Globus pallidus (tissue), 1 donor: ENCODE measurements around the gene BNC2.
A peak's percentile ranks its signal among the peaks of the same experiment; 100 is the strongest.

Experiments used
- DNase-seq: peaks from one replicate; pipeline ENCODE4 v3.0.0-alpha.2; 2015; ENCODE audit warnings: low spot score

Gene BNC2

DNA sequence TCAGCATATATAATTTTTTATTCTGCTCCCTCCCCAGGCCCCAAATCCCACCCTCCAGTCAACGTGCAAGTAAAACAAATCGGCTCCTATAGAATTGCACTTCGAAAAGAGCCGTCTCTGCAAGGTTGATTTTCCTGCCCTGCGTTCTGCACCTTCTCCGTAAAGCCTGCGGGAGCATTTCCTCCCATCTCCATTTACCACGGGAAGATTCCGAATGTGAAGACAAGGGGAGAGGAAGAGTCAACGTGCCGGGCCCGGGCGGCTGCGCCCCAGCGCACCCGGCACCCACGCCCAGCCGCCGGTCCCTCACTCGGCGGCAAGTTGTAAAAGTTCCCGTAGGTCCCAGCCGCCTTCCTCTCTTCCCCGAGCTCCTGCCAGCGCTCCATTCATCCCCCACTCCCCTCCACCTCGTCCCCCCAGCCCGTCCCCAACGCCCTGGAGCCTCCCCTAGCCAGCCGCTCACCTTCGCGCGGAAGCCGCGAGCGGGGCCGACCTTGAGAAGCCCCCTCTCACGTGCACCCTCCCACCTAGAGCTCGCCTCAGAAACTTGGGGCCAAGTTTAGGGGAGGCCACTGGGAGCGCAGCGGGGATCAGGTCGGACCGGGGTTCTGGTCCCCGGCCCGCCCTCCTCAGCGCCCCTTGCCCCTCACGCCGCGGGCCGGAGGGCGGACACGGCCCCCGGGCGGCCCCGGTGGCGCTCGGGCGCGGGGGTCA lies 431 bp downstream of the BNC2 start:
- no peak for DNase-seq

DNA sequence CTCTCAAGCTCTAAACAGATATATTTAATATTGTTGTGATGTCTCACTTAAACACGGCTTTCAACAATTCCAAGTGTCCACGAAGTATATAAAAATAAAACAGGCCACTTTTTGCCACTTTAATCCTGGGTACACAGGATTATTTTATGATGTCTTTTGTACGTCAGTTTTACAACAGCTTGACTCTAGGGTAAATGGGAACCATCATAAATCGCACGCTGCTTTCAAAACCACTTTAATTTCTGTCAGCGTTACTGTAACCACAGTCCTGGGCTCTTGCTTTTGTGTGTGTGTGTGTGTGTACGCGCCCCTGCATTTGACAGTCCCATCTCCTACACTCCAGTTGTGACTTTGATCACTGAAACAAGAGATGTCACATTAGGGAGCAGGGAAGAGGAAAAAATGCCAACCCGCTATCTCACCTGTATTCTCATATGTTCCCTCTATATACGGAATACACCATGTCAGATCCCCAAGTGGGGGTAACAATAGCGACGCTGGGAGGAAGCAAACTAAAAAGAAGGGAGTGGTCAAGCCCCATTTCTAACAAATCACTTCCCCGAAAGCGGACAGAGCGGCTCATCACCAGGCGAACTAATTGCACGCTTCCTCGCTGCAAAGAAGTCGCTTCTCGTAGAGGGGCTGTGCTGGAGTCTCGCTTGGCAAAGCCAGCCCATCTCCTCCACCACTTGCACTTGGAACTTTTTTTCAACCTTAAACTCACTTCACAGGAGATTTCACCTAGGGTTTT lies 1.2 kb downstream of the BNC2 start:
- peak; percentile 13 for DNase-seq

DNA sequence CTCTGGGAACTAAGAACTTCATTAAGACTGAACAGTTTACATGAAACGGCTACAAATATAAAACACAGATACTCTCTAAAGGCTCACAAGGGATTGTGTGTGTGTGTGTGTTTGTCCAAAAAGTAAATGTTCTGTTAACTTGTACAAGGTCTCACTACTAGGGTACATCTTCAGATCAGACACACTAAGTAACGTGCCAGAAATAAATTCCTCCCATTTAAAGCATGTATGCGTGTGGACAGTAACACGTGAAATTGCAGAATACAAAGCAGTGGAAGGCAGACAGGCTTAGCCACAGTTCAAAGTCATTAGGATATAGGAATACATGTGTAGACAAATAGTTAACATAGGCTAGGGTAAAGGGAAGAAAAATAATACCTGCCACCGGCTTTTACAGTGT lies 1.8 kb downstream of the BNC2 start:
- DNase-seq: no peak

DNA sequence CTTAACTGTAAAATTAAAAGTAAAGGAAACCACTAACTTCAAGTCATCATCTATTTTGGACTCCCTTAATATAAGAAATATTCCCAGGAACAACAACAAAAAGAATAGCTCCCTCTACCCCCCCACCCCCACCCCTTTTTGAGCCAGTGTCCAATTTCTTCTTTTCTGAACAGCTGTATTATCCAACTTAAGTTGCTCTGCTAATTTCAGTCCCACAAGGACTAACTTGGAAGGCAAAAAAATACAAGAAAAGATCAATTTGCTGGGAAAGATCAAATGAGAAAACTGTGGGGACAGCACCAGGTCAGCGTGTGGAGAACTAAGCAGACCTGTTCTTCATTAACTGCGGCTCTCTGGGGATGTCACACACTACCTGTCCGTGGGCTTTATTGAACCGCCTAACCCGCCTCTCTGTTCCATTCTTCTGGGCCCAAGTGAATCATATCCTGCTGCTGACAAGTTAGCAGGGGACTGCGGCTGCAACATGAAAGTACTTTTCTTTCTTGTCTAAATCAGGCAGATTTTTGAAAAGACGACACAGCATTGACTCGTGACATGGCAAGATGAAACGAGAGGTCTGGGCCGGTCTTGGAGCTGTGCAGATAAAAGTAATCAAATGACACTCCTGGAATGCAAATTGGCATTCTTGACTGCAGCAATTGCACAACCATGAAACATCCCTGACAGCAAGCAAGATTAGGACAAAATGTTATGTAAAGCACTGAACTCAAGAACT lies 2.7 kb downstream of the BNC2 start:
- DNase-seq: no peak

DNA sequence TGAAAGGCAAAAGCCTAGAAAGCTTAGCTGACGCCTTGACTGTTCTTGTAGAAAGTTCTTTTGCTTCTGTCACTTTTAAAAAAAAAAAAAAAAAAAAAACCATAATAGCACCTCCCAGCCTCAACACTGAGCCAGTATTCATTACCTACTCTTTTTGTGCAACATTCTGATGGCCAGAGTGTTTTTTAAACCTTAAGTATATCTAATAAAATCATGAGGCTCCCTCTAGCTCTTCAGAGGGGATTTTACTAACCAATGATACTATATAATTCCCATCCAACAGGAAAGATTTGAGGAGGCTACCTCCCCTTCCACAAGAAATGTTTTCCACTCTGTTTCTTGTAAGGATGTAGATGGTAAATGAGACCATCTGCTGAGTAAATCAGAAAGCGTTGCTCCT lies 3.9 kb downstream of the BNC2 start:
- DNase-seq: no peak

DNA sequence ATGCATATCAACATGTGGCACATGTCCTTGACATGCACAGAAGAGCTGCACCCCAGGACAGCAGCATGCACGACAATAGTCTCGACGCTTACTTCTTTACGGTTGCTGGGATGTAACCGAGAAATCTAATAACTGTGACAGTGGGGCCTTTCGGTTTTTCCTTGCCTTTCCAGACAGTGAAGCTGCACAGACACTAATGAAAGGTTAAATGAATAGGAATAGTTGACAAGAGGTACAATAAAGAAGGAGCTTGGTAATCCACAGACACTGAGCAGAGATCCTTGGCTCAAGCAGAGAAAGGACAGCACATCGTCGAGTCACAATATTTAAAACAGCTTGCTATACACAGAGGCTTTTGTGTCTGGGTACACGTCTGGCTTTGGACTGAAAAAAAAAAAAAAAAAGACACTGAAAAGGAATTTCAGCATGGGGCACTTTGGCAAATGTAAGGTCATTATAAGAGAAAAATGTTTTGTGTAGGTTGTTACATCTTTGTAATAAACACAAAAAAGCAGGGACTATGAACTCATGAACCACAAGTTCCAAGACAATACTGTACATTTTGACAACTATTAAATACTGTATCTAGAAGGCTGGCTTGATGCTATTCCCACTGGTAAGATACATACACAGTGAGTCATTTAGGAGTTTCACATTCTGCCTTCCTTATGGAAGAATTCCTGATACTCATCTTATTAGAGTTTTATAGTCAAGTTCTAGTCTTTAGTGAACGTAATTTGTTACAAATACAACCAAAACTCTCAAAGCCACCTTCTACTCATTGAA lies 5.6 kb downstream of the BNC2 start:
- DNase-seq: no peak

DNA sequence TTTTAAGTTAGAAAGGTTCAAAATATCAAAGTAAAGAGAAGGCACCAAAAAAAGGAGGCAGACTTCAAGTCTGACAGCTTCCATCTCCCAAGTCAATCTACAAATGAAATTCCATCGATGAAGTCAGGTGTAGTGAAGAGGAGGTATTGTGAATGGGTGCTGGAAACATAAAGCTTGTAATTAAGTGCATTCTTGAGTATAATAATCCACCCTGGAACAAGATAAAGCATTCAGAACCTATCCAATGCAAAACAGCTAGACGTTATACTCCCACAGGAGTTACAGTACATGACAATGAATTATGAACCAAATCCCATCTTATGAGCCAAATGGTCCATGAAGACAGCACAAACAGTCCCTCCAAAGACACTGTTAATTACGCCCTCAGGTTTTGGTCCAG lies 22.3 kb downstream of the BNC2 start:
- no peak for DNase-seq

DNA sequence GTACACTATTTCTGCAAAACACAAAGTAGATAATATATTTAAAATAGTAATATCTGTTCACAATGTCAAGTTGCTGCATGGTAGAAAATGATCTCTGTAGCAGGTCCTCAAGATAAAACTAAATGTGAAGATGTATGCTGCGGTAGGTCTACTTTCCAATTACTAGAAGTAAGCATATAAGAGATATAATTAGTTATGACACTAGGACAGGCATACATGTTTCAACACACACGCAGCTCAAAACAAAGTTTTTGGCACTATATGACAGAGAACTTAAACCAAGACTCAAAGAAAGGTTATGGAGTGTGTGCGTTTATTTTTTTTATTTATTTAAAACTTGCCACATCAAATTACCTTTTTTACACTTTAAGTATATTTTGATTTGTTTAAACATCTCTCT lies 23.5 kb downstream of the BNC2 start:
- DNase-seq: no peak

DNA sequence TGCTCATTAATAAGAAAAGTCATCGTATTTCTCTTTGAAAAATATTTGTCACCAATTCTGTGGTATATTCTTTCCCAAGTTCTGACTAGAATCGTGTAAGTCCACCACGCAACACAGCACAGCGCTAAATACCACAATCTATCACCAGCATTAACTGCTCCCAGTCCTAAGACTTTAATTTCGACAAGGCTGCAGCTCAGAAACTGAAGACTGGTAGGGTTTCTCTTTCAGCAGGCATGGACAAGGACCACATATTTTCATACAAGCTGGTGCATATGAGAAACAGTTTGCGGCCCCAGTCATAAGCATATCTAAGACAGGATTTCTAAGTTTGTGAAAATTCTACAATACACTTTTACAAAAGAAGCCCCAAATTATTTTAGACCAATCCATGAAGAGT lies 24.1 kb downstream of the BNC2 start:
- no peak for DNase-seq

DNA sequence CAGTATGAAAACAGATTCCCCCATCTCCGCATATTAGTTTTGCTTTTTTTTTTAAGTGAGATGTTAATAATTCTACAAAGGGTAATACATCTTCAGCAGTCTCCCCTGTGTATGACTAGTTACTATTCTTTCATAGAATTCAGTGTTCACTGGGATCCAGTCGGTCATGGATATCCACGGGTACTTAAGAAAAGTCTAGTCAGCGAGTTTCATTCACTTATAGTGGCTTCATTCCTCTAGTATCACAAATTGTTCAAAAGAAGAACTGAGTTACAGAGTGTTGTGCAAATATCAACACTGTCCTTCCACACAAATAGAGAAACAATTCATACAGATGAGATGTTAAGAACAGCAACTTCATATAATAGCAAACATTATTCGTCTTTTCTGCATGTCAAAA lies 35.7 kb downstream of the BNC2 start:
- DNase-seq: no peak

DNA sequence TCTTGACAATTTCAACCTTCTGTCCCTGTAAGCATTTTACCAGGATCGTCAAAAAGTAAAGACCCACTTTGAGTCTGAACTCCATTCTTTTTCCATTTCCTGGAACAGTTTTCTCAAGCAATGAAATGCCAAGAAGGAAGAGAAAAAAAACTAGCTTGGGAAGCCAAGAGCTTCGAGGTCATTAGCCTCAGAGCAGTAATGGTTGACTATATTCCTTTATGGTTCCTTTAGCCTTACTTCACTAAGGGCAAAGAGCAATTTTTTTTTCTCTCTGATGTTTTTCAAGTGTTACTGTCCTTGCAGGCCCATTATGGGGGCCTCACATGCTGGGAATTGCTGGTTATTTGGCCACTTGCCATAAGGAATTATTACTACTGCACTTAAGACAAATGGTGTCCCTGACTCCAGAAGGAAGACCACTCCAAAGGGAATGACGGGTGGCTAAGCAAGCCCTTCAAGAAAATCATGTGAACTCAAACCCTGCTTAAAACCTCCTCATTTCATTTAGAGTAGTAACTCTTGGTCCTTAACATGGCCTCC lies 37.1 kb downstream of the BNC2 start:
- no peak for DNase-seq

DNA sequence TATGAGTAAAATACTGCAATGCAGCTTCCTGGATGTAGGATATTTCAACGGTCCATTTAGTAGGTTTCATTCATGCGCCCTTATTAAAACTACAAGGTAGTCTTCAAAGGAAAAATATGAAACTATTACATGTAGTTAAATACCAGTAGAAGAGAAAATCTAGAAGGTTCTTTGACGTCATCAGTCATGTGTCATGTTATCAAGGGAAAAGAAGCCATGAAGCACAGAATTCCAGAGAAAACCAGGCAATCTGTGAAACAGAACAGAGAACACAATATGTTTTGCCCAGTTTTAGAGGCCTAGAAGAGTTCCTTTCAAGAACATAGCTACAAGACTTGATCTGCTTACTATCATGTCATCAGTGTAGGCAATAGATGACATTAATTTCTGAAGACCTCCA lies 38.4 kb downstream of the BNC2 start:
- no peak for DNase-seq

DNA sequence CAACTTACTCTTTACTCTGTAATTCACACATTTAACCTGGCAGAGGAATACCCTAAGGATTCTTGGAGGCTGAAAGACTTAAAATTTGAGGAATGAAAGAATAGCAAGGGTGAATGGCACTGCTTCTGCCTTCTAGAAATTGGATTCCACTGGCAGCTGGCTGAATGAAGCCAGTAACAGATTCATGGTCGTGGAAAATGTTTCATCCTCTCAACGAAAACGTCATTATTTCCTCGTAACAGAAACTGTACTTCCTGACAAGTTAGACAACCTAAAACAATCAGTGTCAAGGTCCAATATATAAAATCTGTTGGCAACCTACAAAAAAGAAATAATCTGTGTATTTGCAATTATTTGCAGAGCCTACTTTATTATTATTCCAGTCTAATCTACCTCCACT lies 39.7 kb downstream of the BNC2 start:
- no peak for DNase-seq

DNA sequence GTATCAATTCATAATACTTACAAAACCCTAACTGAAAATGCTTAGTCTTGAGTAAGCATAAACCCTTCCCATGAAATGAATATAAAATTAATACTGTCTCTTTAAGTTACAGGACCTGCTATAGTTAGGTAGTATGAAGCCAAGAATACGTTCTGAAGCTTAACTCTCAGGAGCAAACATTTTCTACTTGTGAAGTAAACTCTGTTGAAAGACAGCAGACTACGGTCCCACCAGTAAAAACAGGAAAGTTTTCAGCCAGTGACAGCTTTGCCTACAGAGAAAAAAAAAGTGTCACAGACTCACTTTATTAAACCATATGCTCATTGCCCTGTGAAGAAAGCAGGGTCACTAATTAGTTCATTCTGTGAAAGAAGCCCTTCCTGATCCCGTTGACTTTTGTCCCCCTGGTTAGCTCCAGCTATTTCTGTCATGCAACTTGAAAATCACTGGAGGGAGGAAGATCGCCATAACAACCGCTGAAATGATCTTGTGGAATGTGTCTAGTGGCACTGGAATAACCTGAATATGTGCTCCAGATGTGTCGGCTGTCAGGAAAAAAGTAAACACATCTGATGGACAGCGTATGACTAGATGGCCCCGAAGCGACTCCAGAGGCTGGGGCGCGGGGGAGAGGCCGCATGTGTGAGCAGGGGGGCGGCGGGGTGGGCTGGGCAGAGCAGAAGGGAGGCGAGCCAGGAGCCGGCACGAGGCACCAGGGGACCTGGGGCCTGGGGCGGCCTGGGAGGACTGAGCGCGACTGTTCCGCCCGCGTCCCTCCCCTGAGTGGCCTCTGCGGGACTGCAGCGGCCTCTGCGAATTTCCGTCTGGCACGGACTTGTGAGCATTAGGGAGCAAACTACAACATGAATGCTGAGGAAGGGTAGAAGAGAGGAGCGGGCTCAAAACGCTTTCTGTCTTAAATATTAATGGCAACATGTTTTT lies 41.9 kb downstream of the BNC2 start:
- peak; percentile 4 for DNase-seq

DNA sequence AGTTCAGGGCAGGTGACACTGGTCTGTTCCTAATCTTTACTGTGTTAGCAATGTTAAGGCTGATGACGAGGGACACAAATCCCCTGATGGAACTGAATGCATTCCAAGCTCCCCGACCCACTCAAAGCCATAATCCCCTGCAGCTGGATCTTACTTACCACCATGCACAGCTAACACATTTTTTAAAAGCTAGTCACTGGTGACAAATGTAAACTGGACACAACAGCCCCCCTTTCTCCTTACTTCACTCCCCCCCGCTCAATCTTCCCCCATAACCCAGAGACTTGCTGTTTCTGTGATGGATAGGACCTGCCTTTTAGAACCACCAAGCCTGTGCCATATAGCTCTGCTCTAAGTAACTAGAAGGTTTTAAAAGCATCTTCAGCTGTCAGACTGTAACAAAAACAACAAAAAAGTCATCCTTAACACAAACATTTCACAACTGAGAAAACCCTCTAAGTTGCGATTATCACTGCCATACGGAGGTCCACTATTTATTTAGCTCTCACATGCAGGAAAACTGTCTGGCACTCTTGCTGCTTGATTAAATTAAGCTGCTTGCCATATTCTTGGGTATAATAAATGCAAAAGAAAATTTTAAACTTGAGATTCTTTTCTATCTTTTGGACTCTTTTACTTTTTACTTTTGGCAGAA lies 44.4 kb downstream of the BNC2 start:
- no peak for DNase-seq

DNA sequence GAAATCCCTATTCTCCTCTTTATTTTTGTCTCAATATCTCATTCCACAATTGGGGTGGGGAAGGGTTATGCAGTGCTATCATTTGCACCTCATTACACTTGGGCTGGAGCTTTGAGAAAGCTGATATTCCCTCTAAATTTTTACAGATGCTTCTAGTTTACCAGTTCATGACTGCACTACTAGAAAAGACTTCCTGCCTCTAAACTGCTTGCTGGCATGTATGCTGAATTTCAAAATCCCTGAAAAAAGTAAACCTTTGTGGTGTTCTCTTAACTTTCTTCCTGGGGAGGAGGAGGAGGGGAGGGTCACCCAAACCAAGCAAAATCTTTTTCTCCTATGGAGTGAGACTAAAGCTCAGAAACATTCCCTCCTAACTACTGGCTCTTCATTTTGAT lies 45.1 kb downstream of the BNC2 start:
- DNase-seq: no peak

DNA sequence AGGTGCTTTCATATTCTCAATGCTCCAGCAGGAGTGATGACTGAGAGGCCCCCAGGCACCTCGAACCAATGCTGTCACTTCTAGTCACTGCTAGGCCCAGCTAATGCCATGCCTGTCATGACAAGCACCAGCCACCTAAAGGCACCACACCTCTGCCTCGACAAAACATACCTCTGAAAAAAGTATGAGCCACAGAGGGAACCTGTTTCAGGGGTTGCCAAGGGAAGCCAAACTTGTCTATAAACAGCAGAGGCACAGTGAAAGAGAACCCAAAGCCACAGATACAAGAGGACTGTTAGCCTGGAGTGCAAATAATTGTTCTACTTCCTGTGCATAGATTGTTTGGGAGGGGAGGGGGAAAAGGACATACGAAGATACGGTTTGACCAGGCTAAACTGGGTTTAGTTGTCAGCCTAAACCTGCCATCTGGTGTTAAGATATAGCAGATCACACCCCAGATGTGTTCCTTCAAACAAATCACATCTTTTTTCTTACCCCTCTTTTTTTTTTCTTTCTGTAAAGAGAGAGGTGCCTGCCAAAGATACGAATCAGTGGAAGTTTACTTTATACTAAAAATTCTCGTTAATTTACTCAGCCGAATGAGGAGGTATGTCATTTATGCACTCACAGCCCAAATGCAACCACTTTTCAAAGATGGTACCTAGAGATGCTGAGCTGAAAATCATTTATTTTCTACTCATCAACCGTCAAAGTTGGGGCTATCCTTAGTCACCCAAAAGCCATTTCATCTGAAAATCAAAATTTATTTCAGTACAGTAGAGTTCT lies 45.7 kb downstream of the BNC2 start:
- no peak for DNase-seq

DNA sequence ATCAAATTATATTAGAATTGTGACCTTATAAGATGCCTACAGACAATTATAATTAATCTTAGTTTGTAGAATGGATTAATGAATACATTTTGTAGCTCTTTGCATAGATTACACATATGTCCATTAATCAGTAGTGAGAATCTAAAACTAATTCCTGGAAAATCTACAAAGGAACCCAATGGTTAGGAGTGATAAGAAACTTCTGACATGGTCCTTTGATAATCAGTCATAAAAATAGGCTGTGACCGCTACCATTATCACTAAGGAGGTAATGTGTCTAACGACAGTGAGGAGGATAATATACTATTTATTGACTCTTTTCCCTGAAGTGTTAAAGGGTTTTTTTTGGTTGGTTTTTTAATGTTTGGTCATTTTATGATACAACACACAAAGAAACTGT lies 46.6 kb downstream of the BNC2 start:
- DNase-seq: no peak

DNA sequence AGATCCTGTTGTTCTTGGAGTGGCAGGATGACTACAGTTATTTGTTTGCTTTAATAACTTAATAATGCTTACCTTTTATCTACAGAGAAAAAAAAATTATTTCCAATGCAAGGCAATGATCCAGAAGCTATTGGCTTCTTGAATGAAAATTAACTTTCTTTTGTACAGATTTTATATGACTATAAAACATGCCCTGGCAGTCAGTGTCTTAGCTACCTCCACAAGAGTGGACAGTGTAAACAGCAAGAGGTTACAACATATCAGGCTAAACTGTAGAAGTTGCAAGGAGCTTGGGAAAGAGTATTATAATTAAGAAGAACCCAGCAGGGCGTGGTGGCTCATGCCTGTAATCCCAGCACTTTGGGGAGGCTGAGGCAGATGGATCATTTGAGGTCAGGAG lies 49.1 kb downstream of the BNC2 start:
- no peak for DNase-seq

DNA sequence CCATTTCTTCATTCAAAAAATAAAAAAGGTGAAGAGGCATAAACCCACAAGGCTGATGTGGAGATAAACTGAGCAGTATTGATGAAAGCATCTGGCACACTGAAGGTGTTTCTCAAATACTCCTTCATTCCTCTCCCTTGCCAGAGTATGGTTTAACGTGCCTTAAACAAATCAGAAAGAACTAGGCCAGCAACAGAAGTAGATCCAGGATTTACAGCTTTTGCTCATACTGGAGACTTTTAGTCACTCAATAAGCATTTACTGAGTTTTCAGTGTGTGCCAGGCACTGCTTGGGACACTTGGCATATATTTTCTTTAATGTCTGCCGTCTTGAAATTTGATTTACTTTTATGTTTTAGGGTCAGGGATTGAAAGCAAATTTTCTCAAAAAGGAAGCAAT lies 53.0 kb downstream of the BNC2 start:
- DNase-seq: no peak
